Esophagus squamous epithelium (tissue), 5 donors: ENCODE measurements around the gene SPON1. TPM values are rescaled to one million over a fixed set of nuclear protein-coding genes. Genes with fewer than 3 reads are reported as not detected.

ENCODE experiments used
- DNase-seq: peaks from one replicate; lab custom pipeline; 2025; lab: John Stamatoyannopoulos, UW
- H3K27ac ChIP-seq, 4 donors: fragments of 200-600 bp; sonication (generic); one replicate each; pipeline ENCODE4 v1.5.1; 2016 to 2019; ENCODE audit warnings: mild to moderate bottlenecking in 1 of 4
- H3K27me3 ChIP-seq, 4 donors: fragments of 200-600 bp; sonication (generic); 1 replicate in 3 of 4; 2 replicates in 1 of 4; pipeline versions ENCODE4 v1.5.1 to v1.6.0; 2017 to 2021; ENCODE audit warnings: antibody characterized with exemption in 1 of 4
- H3K36me3 ChIP-seq, 3 donors: fragments of 200-600 bp; sonication (generic); one replicate each; pipeline ENCODE4 v1.5.1; 2016 to 2019
- H3K4me1 ChIP-seq, 3 donors: fragments of 200-600 bp; sonication (generic); one replicate each; pipeline ENCODE4 v1.5.1; 2017 to 2019
- H3K4me3 ChIP-seq, 4 donors: fragments of 200-600 bp; sonication (generic); 1 replicate in 3 of 4; 2 replicates in 1 of 4; pipeline ENCODE4 v1.5.1; 2016 to 2019; ENCODE audit warnings: mild to moderate bottlenecking in 2 of 4, moderate library complexity in 1 of 4
- H3K9me3 ChIP-seq, 3 donors: fragments of 200-600 bp; sonication (generic); one replicate each; pipeline ENCODE4 v1.5.1; 2016 to 2019
- POLR2A ChIP-seq, 4 donors: fragments of 450-650 bp; IDR thresholded peaks; one replicate each; pipeline ENCODE4 v1.6.1; 2017; ENCODE audit warnings: antibody characterized with exemption in 4 of 4, mild to moderate bottlenecking in 4 of 4, moderate library complexity in 3 of 4
- WGBS, 2 donors: methylation state at CpG; one replicate each; pipeline ENCODE4 v1.1.5; 2018; 5-methylcytosine and 5-hydroxymethylcytosine counted together
- intact Hi-C: fragments of 100-400 bp; cut with DNase I; formaldehyde crosslinking; loops from one replicate; pipeline ENCODE4 v1.15.0; 2022
- total RNA-seq, 4 donors: library from RNA; depleted of rRNA; stranded (reverse); fragments of >200 nt; gene quantifications; one replicate each; pipeline ENCODE4 v1.1.0, GENCODE V29; 2016
- TF ChIP-seq, protein P1 (sequence below), 6 experiments: fragments of 450-650 bp in 4 of 6; fragments of 200-600 bp in 2 of 6; sonication (generic) in 2 of 6; IDR thresholded peaks; one replicate each; pipeline ENCODE4 v1.5.1; 2016 to 2019; ENCODE audit warnings: antibody characterized with exemption in 6 of 6, mild to moderate bottlenecking in 4 of 6, moderate library complexity in 4 of 6
- donor health status: DM: yes; HTN: yes; CAD: no.

The SPON1 gene
- total RNA-seq, 4 donors from 2014 or later = 1.6 to 44.4 (median 6.5) TPM

DNA sequence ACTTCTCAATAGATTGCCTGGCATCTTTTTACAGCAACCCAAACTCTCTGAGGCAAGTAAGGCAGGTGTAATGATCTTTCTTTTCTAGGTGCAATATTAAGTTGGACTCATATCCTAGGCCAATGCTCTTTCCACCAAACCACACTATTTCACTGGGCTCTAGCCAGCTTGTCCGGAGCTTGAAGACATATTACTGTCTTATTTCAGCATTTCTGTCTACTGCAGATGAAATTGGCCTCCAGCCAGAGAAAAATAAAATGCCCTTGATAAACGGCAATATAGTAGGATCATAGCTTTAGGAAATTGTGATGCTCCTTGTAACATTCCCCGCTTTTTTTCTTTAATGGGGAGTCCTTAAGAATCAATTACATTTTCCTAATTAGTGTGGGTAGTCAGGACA, 48.1 kb downstream of the SPON1 start:
- DNase-seq = no peak
- intact Hi-C loops = no loop called here
- no peaks in the 10 kb centered on the region for H3K36me3 ChIP-seq
- no peaks in the 10 kb centered on the region for H3K9me3 ChIP-seq
- H3K27ac ChIP-seq = no peak overlapping the region
- H3K27me3 ChIP-seq = no peaks in the 10 kb centered on the region
- peaks cover 0 to 6% (median 0%) of the 10 kb centered on the region in 3 donors for H3K4me1 ChIP-seq
- no peak overlapping the region for H3K4me3 ChIP-seq
- 59 to 66% methylated on average over 3 of the region's 3 CpGs for WGBS, 2 donors
- TF ChIP-seq POLR2A (IDR thresholded peaks at IDR 0.05) = no peak
- TF ChIP-seq, protein P1, sequence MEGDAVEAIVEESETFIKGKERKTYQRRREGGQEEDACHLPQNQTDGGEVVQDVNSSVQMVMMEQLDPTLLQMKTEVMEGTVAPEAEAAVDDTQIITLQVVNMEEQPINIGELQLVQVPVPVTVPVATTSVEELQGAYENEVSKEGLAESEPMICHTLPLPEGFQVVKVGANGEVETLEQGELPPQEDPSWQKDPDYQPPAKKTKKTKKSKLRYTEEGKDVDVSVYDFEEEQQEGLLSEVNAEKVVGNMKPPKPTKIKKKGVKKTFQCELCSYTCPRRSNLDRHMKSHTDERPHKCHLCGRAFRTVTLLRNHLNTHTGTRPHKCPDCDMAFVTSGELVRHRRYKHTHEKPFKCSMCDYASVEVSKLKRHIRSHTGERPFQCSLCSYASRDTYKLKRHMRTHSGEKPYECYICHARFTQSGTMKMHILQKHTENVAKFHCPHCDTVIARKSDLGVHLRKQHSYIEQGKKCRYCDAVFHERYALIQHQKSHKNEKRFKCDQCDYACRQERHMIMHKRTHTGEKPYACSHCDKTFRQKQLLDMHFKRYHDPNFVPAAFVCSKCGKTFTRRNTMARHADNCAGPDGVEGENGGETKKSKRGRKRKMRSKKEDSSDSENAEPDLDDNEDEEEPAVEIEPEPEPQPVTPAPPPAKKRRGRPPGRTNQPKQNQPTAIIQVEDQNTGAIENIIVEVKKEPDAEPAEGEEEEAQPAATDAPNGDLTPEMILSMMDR (IDR thresholded peaks at IDR 0.05) = no peak

DNA sequence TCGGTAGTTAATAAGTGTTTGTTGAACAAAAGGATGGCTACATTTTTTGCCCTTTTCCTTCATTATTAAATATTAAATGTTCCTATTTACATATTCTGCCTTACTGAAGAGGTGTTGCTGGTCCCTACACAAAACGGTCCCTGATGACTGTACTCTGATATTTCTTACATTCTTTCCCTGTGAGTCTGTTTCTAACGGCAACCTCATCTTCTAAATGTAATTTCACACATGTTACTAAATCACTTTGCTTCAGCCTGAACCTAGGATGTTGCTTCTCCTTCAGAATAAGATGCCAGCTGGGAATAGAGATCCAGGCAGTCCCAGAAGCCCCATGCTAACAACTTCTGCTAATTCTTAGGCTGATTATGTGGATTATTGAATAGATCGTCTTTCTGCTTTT, 50.3 kb downstream of the SPON1 start:
- Histone ChIP-seq H3K4me3 (no peak overlapping the region), H3K27ac (no peak overlapping the region), H3K27me3 (no peaks in the 10 kb centered on the region), H3K9me3 (no peaks in the 10 kb centered on the region), H3K36me3 (no peaks in the 10 kb centered on the region), H3K4me1 (peaks cover 0 to 7% (median 0%) of the 10 kb centered on the region in 3 donors)
- no peak for DNase-seq
- no peak for TF ChIP-seq POLR2A (IDR thresholded peaks at IDR 0.05)
- TF ChIP-seq, protein P1 (IDR thresholded peaks at IDR 0.05) = no peak
- intact Hi-C loops = no loop called here
- 84 to 85% methylated on average over 4 of the region's 4 CpGs for WGBS, 2 donors

DNA sequence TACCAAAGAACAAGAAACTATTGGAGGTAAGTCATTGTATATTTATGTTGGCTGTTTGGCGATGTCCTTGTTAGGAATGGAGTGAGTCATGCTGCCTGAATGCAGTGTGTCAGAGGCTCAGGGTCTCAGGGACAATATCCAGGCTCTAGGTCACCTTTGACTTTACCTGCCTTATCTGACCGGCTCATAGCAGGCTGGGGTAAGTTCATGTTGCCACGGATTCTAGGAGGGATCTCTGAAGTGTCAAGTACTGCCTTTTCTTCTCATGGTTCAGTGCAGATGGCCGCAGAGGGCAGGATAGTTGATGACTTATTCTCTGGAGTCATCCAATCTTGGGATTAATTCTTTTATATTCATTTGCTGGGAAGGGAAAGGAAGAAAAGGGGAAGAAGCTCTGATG, 53.2 kb downstream of the SPON1 start:
- Histone ChIP-seq H3K4me3 (no peak overlapping the region), H3K27ac (no peak overlapping the region), H3K27me3 (no peaks in the 10 kb centered on the region), H3K36me3 (no peaks in the 10 kb centered on the region), H3K4me1 (peaks cover 0 to 7% (median 0%) of the 10 kb centered on the region in 3 donors), H3K9me3 (no peaks in the 10 kb centered on the region)
- WGBS, 2 donors = 44 to 68% methylated on average over 4 of the region's 4 CpGs
- DNase-seq = no peak
- intact Hi-C loops = no loop called here
- TF ChIP-seq, protein P1 (IDR thresholded peaks at IDR 0.05) = no peak
- no peak for TF ChIP-seq POLR2A (IDR thresholded peaks at IDR 0.05)

- Histone ChIP-seq H3K9me3 (no peaks in the 10 kb centered on the region), H3K27ac (no peak overlapping the region), H3K4me1 (peaks cover 0 to 7% (median 0%) of the 10 kb centered on the region in 3 donors), H3K4me3 (no peak overlapping the region), H3K36me3 (no peaks in the 10 kb centered on the region), H3K27me3 (no peaks in the 10 kb centered on the region)
- TF ChIP-seq, protein P1 (IDR thresholded peaks at IDR 0.05) = no peak
- TF ChIP-seq POLR2A (IDR thresholded peaks at IDR 0.05) = no peak
- 77 to 79% methylated on average over 2 of the region's 2 CpGs for WGBS, 2 donors
- intact Hi-C loops = no loop called here
- no peak for DNase-seq
Observed at GRCh38 chr11:14018441-14018840, 55.9 kb downstream of the SPON1 start.

DNA sequence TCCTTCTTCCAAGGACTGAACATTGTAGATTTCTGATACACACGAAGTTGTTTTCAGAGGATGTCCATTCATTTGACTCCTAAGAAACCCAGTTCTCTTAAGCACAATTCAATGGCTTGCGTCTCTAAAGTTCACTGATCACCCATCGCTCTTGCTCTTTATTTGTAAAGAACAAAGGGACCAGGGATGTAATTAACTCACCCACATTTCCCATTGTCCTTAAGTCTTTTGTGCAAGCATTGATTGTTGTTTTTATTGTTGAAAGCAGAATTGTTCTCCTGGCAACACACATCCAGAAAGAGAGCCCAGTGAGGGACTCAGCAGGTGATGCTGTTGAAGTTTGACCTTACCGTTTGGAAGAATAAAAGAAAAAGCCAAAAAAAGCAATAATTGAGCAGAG, 59.2 kb downstream of the SPON1 start:
- Histone ChIP-seq H3K9me3 (no peaks in the 10 kb centered on the region), H3K27ac (no peak overlapping the region), H3K4me3 (no peak overlapping the region), H3K27me3 (no peaks in the 10 kb centered on the region), H3K4me1 (peaks cover 0 to 6% (median 0%) of the 10 kb centered on the region in 3 donors), H3K36me3 (no peaks in the 10 kb centered on the region)
- no peak for DNase-seq
- intact Hi-C loops = no loop called here
- TF ChIP-seq, protein P1 (IDR thresholded peaks at IDR 0.05) = no peak
- no peak for TF ChIP-seq POLR2A (IDR thresholded peaks at IDR 0.05)
- 71 to 82% methylated on average over 4 of the region's 4 CpGs for WGBS, 2 donors
